ENCODE measurements around the gene FOXD3. TPM values are rescaled to one million over a fixed set of nuclear protein-coding genes. Genes with fewer than 3 reads are reported as not detected.
A peak's percentile ranks its signal among the peaks of the same experiment; 100 is the strongest.

FOXD3 gene
- total and polyA plus RNA-seq, 4 donors, result under 0.01 to 0.05 TPM; not detected in 2

GRCh38 chr1:63366908-63367214, 44.5 kb downstream of the FOXD3 start (continued):
- TF ChIP-seq, protein P1, sequence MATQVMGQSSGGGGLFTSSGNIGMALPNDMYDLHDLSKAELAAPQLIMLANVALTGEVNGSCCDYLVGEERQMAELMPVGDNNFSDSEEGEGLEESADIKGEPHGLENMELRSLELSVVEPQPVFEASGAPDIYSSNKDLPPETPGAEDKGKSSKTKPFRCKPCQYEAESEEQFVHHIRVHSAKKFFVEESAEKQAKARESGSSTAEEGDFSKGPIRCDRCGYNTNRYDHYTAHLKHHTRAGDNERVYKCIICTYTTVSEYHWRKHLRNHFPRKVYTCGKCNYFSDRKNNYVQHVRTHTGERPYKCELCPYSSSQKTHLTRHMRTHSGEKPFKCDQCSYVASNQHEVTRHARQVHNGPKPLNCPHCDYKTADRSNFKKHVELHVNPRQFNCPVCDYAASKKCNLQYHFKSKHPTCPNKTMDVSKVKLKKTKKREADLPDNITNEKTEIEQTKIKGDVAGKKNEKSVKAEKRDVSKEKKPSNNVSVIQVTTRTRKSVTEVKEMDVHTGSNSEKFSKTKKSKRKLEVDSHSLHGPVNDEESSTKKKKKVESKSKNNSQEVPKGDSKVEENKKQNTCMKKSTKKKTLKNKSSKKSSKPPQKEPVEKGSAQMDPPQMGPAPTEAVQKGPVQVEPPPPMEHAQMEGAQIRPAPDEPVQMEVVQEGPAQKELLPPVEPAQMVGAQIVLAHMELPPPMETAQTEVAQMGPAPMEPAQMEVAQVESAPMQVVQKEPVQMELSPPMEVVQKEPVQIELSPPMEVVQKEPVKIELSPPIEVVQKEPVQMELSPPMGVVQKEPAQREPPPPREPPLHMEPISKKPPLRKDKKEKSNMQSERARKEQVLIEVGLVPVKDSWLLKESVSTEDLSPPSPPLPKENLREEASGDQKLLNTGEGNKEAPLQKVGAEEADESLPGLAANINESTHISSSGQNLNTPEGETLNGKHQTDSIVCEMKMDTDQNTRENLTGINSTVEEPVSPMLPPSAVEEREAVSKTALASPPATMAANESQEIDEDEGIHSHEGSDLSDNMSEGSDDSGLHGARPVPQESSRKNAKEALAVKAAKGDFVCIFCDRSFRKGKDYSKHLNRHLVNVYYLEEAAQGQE (IDR thresholded peaks at IDR 0.05), result no peak
- no peak for TF ChIP-seq TAF1 (conservative IDR thresholded peaks at IDR 0.05)
- no peak for TF ChIP-seq JUND (IDR thresholded peaks at IDR 0.05)
- TF ChIP-seq YY1 (IDR thresholded peaks at IDR 0.05), result no peak
- no peak for TF ChIP-seq EGR1 (IDR thresholded peaks at IDR 0.05; ENCODE audit: low read depth in 2 of 2)
- TF ChIP-seq, protein P2, sequence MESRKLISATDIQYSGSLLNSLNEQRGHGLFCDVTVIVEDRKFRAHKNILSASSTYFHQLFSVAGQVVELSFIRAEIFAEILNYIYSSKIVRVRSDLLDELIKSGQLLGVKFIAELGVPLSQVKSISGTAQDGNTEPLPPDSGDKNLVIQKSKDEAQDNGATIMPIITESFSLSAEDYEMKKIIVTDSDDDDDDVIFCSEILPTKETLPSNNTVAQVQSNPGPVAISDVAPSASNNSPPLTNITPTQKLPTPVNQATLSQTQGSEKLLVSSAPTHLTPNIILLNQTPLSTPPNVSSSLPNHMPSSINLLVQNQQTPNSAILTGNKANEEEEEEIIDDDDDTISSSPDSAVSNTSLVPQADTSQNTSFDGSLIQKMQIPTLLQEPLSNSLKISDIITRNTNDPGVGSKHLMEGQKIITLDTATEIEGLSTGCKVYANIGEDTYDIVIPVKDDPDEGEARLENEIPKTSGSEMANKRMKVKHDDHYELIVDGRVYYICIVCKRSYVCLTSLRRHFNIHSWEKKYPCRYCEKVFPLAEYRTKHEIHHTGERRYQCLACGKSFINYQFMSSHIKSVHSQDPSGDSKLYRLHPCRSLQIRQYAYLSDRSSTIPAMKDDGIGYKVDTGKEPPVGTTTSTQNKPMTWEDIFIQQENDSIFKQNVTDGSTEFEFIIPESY (IDR thresholded peaks at IDR 0.05), result no peak

DNA sequence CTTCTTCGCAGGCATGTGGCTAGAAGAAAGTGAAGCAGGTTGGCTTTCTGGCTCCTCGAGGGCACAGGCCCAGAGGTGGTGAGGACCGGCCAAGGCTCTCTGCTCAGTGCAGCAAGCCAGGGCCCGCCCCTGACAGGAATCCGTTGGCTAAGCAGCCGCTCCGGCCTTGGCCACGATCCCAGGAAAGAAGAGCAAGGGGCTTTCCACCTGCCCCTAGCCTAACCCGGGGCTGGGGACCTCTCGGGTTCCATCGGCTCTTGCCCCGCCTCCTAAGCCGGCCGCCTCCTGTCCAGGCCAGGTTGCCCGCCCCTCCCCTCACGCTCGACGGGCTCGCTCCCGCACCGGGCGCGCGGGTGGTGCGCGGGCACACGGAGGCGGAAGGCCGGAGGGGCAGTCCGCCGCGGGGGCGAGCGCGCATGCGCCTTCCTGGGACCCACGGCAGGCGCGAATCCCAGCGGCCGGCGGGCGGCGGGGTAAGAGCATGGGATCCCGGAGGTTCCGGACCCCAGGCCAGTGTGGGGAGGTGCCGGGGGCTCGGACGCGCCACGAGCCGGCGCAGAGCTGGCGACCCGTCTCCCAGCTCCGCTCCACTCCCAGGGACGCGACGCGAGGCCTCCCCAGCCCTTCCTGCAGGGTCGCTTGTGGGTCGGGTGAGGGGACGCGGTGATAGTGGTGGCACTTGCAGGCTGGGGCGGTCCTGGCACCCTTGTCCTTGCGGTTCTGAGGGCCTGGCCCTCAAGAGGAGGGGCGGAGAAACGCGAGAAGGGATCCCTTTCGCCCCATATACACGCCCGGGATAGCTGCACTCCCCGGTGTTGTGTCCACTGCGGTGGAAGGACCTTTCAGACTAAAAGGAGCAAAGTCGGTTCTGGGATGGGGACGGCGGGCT, 45.1 kb downstream of the FOXD3 start, which contains the start of gene ALG6:
ALG6 (plus strand) TSS at position 413 of the 889 bp plus-strand sequence. CDS start 3,351 bp downstream, outside the sequence.
- H3K4me1 ChIP-seq (ENCODE audit: control insufficient read depth in 4 of 4, insufficient read depth in 4 of 4, low read length in 3 of 4), result peaks cover 0 to 12% (median 5%) of the 10 kb centered on the region in 4 donors
- H3K27me3 ChIP-seq (ENCODE audit: control insufficient read depth in 4 of 4, insufficient read depth in 4 of 4, low read length in 3 of 4), result no peaks in the 10 kb centered on the region
- peak within 1 kb of the TSS; percentile 2 to 10 for H3K9ac ChIP-seq (ENCODE audit: low read depth in 1 of 2, low read length in 2 of 2)
- H3K9me3 ChIP-seq (ENCODE audit: control insufficient read depth in 4 of 4, low read length in 3 of 4), result no peaks in the 10 kb centered on the region
- peaks cover 0 to 3% (median 0%) of the 10 kb centered on the region in 4 donors for H3K36me3 ChIP-seq (ENCODE audit: control insufficient read depth in 4 of 4, insufficient read depth in 3 of 4, low read depth in 1 of 4, low read length in 3 of 4)
- peak; percentile 96 for DNase-seq (ENCODE audit: low spot score)
- H3K4me3 ChIP-seq (ENCODE audit: low read depth in 1 of 3, low read length in 3 of 3), result peak within 1 kb of the TSS; percentile 68 to 91 (median 89)
- under 1% methylated on average over 77 of the region's 77 CpGs for WGBS
- TF ChIP-seq TAF1 (conservative IDR thresholded peaks at IDR 0.05) (no peak), RXRA (IDR thresholded peaks at IDR 0.05) (peak in 1 of 2 donors; percentile 41), HNF4A (conservative IDR thresholded peaks at IDR 0.05) (peak in 1 of 2 donors; percentile 7), NR2F2 (IDR thresholded peaks at IDR 0.05) (no peak), ATF3 (IDR thresholded peaks at IDR 0.05) (no peak), YY1 (IDR thresholded peaks at IDR 0.05) (peak; percentile 15), EGR1 (IDR thresholded peaks at IDR 0.05; ENCODE audit: low read depth in 2 of 2) (peak in 1 of 2 donors; percentile 64), FOXA2 (IDR thresholded peaks at IDR 0.05) (no peak), SP1 (IDR thresholded peaks at IDR 0.05) (no peak), HNF4G (IDR thresholded peaks at IDR 0.05) (no peak)
- TF ChIP-seq, protein P1 (IDR thresholded peaks at IDR 0.05), result no peak
- TF ChIP-seq, protein P3, sequence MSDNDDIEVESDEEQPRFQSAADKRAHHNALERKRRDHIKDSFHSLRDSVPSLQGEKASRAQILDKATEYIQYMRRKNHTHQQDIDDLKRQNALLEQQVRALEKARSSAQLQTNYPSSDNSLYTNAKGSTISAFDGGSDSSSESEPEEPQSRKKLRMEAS (IDR thresholded peaks at IDR 0.05), result peak; percentile 41
- H3K27ac ChIP-seq (ENCODE audit: low read depth in 1 of 2, low read length in 2 of 2), result peak within 1 kb of the TSS; percentile 72 to 79
